ENCODE data around the gene SNX13.
"Not testable (repeated sequence)": the region's sequence is repeated elsewhere in the genome, so short reads cannot be mapped to it uniquely, and the experiment has no call there.

The SNX13 gene

DNA sequence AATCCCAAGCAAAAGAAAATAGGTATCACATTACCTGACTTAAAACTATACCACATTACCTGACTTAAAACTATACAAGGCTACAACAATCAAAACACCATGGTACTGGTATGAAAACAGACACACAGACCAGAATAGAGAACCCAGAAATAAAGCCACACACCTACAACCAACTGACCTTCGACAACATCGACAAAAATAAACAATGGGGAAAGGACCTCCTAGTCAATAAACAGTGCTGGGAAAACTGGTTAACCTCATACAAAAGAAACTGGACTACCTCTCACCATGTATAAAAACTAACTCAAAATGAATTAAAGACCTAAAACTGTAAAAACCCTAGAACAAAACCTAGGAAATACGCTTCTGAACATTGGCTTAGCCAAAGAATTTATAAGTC is 22.5 kb downstream of the SNX13 start:
- DNase-seq (ENCODE audit: low read depth), result no peak
- no peak overlapping the region for H3K4me3 ChIP-seq (ENCODE audit: low read depth, low read length)

DNA sequence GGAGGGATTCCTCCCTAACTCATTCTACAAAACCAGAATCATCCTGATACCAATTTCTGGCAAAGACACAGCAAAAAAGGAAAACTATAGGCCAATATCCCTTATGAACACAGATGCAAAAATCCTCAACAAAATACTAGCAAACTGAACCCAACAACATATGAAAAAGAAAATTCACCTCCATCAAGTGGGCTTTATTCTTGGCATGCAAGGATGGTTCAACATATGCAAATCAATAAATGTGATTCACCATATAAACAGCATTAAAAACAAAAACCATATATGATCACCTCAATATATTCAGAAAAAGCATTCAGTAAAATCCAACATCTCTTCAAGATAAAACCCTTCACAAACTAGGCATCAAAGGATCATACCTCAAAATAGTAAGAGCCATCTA is 23.5 kb downstream of the SNX13 start:
- H3K4me3 ChIP-seq (ENCODE audit: low read depth, low read length), result no peak overlapping the region
- no peak for DNase-seq (ENCODE audit: low read depth)

DNA sequence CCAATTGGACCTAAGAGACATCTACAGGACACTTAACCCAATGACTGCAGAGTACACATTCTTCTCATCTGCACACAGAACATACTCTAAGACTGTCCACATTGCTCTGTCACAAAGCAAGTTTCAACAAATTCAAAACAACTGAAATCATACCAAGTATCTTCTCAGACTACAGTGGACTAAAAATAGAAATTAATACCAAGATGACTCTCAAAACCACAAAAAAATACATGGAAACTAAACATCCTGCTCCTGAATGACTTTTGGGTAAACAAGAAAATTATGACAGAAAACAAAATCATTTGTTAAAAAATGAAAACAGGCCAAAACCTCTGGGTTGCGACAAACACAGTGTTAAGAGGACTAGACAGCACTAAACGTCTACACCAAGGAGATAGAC is 24.5 kb downstream of the SNX13 start:
- no peak for DNase-seq (ENCODE audit: low read depth)
- no peak overlapping the region for H3K4me3 ChIP-seq (ENCODE audit: low read depth, low read length)

DNA sequence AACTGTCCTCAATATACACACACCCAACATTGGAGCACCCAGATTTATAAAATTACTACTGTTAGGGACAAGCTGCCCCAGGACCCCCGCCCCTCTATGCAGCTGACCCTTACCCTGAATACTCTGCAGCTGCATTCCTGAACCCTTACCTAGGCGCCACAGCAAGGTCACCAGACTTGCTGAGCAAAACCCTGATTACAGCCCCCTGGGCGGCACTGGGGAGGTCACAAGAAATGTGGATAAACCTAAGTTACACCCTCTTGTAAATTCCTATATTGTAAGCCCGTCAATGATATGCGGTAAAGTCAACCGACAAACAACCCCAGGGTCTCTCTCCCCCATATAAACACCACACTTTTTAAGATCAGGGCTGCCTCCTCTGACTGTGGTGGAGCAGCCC is 25.1 kb downstream of the SNX13 start:
- no peak for DNase-seq (ENCODE audit: low read depth)
- no peak overlapping the region for H3K4me3 ChIP-seq (ENCODE audit: low read depth, low read length)

DNA sequence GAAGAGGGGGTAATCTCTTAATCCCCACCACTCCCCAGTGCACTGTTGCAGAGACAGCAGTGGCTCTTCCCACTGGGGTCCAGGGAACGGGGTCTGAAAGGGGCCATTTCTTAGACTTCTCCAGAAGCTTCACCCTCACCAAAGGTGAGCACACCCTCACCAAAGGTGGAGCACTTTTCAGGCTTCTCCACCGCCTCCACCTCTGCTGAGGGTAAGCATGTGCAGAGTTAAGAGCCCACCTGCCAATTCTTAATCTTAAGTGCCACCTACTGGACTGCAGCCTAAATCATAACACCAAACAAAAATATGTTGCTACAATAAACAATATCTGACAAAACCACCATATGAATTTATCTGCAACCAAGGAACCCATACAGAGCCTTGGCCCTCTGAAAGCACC is 27.0 kb downstream of the SNX13 start:
- H3K4me3 ChIP-seq (ENCODE audit: low read depth, low read length), result no peak overlapping the region
- DNase-seq (ENCODE audit: low read depth), result no peak

DNA sequence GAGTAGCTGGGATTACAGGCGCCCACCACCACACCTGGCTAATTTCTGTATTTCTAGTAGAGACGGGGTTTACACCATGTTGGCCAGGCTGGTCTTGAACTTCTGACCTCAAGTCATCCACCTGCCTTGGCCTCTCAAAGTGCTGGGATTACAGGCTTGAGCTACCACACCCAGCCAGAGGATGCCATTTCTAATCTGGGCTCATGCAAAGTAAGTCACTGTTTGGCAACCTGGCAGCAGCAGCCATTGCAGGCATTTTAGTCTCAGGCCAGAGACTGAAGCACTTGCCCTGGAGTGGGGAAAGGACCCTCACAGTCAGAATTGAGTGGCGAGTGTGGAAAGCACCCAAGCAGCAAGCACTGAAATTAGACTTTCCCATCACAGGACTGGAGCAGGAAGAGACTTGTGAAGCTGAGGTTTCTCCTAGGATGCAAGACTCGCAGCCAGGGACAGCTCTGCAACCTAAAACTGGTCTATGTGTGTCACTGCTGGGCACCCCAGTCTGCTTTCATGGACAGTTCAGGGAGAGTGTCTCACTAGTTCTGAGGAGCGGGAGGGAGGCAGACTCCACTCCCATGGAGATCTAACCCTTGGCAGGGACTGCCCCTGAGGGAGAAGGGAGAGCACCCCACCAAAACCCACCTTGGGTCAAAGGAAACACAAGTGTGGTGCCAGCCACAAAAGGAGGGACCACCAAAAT is 27.6 kb downstream of the SNX13 start:
- DNase-seq (ENCODE audit: low read depth), result no peak
- H3K4me3 ChIP-seq (ENCODE audit: low read depth, low read length), result no peak overlapping the region

DNA sequence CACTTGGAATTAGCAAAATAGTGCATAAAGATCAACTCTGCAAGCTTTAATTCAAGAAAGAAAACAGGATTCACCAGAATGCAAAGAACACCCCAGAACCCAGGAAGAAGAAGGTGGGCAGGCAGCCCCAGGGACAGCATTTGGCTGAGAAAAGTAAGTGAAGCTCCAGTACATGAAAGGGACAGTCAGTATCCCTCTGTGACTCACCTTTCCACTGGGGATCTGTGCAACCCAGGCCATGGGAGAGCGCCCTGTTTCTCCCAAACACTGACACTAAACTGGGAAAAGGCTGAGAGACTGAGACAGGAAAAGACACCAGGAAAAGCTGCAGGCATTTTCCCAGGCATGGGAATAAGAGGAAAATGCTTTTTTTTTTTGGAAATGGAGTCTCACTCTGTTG is 28.2 kb downstream of the SNX13 start:
- no peak for DNase-seq (ENCODE audit: low read depth)
- no peak overlapping the region for H3K4me3 ChIP-seq (ENCODE audit: low read depth, low read length)

DNA sequence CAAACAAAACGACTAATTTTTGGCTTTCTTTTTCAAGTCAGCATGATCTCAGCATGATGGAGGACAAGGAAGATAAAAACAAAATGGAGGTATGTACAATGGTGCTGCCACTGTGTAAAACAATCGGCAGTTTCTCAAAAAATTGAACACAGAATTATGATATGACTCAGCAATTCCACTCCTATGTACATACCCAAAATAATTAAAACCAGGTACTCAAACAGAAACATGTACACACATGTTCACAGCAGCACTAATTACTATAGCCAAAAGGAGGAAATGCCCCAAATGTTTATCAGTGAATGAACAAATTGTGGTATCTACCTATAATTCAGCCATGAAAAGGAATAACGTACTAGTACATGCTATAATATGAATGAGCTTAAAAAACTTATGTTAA is 29.9 kb downstream of the SNX13 start:
- no peak for DNase-seq (ENCODE audit: low read depth)
- no peak overlapping the region for H3K4me3 ChIP-seq (ENCODE audit: low read depth, low read length)

DNA sequence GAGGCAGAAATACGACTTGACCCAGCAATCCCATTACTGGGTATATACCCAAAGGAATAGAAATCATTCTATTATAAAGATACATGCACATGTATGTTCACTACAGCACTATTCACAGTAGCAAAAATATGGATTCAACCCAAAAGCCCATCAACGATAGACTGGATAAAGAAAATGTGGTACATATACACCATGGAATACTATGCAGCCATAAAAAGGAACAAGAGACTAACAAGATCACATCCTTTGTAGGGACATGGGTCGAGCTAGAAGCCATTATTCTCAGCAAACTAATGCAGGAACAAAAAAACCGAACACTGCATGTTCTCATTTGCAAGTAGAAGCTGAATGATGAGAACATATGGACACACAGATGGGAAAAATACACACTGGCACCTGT is 31.0 kb downstream of the SNX13 start:
- DNase-seq (ENCODE audit: low read depth), result not testable (repeated sequence)

DNA sequence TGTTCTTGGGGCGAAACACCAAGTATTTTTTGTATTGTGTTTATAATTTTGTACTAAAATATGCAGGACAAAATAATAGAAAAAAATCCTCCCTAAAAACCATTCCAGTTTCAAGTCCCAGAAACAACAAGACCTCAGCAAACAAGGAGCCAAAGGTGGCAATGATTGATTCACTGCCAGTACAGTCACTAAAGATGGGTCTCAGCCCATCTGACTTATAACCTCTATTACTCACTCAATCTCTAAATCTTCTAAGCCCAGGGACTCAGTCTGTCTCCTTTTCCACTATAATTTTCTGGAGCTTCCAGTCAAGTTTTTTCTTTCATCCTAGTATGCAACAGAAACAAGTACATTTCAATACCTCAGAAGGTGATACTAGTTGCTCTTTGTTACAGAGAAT is 33.3 kb downstream of the SNX13 start:
- no peak overlapping the region for H3K4me3 ChIP-seq (ENCODE audit: low read depth, low read length)
- DNase-seq (ENCODE audit: low read depth), result no peak

More for the DNA sequence above, 31.0 kb downstream of the SNX13 start:
- H3K4me3 ChIP-seq (ENCODE audit: low read depth, low read length), result not testable (repeated sequence)

DNA sequence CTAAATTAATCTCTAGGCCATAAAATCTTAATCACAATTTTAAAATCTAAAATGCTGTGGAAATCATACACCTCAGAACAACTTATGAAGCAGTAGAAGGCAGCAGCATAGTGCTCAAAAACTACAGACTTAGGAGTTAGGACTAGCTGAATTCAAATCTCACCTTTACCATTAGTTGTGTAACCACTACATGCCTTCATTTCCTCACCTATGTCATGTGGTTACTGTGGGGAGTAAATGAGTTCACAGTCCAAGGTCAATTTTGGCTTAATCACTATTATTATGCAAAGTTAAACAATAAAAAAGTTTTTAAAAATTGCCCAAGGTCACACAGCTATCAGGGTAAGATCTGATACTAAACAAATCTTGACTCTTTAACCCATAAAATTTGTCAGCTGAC is 37.0 kb downstream of the SNX13 start:
- DNase-seq (ENCODE audit: low read depth), result no peak
- H3K4me3 ChIP-seq (ENCODE audit: low read depth, low read length), result no peak overlapping the region

DNA sequence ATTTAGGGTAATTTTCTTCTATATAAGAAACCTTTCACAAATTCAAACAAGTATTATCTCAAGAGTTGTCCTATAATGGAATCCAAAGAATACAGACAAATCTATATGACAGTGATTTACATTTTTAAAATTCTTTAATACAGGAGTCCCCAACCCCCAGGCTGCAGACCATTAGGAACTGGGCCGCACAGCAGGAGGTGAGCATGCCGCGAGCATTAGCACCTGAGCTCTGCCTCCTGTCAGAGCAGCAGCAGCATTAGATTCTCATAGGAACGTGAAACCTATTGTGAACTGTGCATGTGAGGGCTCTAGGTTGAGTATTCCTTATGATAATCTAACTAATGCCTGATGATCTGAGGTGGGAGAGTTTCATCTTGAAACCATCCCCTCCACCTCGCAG is 37.7 kb downstream of the SNX13 start:
- no peak for DNase-seq (ENCODE audit: low read depth)

DNA sequence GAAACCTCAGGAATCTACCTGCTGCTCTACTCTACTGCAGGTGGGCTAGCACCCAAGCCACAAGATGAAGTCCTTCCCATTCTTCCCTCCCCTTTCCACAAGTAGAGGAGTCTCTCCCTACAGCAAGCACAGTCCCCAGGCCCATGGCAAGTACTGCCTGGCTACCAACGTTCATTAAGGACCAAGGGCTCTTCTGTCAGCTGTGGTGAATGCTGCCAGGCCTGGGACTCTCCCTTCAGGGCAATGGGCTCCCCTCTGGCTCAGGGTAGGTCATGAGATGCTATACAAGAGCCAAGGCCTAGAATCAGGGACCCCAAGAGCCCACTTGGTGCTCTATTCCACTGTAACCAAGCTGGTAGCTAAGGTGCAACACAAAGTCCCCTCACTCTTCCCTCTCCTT is 39.8 kb downstream of the SNX13 start:
- no peak for DNase-seq (ENCODE audit: low read depth)
- H3K4me3 ChIP-seq (ENCODE audit: low read depth, low read length), result no peak overlapping the region

More for the DNA sequence above, 37.7 kb downstream of the SNX13 start:
- no peak overlapping the region for H3K4me3 ChIP-seq (ENCODE audit: low read depth, low read length)

DNA sequence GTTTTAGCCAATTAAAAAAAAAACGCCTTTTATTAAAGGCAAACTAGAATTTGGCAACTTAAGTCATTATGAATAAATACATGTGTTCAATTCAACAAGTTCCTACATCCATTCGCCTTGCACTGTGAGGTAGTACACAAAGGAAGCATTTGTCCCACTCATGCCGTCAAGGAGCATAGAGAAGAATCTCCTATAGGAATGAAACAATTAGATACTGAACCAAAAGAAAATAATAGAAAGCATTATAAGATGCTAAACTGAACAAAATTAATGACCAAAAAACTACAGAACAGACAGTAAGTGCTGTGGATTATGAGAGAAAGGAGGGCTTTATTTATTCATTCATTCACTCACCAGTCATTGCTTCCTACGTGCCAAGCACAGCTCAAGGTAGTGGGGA is 42.2 kb downstream of the SNX13 start:
- DNase-seq (ENCODE audit: low read depth), result no peak

DNA sequence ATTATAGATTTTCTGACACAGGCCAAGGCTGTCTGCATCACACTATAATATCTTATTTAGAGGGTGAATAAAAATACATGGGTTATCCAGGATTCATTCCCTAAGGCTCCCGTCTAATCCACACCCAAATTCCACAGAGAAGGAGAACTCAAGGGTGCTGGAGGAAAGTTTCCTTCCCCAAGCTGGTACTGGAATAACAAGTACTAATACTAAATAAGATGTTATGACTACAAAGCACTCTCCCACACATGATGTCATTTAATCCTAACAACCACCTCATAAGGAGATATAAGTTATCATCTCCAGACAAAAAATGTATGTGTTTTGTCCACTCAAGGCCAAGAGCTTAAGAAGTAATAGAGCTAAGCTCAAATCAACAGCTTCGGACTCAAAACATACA is 53.0 kb downstream of the SNX13 start:
- H3K4me3 ChIP-seq (ENCODE audit: low read depth, low read length), result no peak overlapping the region
- DNase-seq (ENCODE audit: low read depth), result no peak

More for the DNA sequence above, 42.2 kb downstream of the SNX13 start:
- H3K4me3 ChIP-seq (ENCODE audit: low read depth, low read length), result no peak overlapping the region

DNA sequence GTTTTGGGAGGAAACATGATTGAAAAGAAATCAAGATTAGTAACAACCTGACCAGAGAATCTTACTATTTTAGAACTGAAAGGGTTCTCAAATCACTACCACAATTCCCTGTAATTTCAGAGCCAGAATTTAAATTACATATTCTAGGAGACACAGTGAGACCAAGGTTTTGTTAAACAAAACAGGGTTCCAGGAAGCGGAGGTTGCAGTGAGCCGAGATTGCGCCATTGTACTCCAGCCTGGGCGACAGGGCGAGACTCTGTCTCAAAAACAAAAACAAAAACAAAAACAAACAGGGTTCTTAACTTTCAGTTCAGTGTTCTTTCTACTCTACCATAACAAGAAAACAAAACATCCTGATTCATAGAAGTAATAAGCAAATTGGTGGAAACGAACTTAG is 57.6 kb downstream of the SNX13 start:
- no peak for DNase-seq (ENCODE audit: low read depth)

DNA sequence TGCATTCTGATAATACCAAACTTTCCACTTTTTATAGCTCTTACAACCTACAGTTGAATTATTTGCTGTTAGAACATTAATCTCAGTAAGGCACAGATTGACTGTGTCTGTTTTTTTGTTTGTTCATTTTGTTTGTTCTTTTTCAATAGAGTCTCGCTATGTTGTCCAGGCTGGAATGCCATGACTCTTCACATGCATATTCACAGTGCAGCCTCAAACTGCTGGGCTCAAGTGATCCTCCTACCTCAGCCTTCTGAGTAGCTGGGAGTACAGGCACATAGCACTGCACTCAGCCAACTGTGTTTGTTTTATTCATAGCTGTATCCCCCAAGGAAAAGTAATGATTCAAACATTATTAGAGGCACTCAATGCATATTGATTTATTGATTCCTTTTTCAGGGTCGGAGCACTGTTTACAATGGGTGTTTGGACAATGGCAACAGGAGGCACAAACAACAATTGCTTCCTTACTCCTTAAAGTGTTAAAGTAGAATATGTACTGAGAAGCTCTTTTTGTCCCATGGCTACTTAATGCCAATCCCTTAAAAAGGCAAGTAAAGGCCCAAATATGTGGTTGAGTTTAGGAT is 61.1 kb downstream of the SNX13 start:
- no peak for DNase-seq (ENCODE audit: low read depth)
- H3K4me3 ChIP-seq (ENCODE audit: low read depth, low read length), result no peak overlapping the region

More for the DNA sequence above, 57.6 kb downstream of the SNX13 start:
- no peak overlapping the region for H3K4me3 ChIP-seq (ENCODE audit: low read depth, low read length)

DNA sequence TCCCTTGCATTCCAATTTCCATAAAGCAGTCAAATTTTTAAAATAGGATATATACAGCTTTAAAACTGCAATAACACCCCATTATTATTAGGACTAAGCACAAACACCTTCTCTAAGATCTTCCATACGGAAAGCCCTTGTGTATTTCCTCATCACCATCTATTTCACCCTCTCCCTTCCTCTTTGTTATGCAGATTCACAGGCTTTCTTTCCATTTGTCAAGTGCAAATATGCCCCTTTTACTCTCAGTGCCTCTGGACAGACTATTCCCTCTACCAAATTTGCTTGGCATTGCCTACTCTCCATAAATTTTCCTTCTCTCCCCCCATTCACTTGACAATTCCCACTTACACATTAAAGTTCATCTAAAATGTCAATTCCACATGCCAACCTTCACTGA is 61.7 kb downstream of the SNX13 start:
- H3K4me3 ChIP-seq (ENCODE audit: low read depth, low read length), result no peak overlapping the region
- no peak for DNase-seq (ENCODE audit: low read depth)

DNA sequence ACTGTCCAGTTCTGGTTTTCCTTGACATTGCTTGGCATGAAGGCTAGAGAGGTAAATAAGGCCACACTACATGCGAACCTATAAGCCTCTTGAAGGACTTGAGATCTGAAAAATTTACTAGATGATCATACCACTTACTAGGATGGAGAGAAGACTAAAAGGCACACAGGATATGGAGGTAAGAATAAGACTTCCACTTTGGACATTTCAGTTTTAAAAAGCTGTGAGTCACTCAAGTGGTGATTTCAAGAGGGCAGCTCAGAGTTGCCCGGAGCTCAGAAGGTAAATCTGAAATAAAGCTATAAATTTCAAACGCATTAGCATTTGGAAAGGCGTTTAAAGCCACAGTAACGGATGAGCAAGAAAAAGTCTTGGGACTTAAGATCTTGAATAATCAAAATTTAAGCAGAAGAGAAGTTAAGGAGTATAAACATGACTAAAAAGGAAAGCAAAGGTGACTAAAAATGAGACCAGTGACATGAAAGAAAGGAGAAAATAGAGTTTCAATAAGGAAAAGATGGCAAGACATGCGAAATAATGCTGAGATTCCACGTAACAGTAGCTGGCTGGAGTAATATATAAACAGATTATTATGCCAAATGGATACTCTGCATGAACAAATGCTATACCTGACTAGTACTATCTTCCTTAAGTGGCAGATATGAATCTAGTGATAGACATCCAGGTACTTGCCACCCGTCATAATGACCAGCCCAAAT is 68.3 kb downstream of the SNX13 start:
- DNase-seq (ENCODE audit: low read depth), result no peak
- H3K4me3 ChIP-seq (ENCODE audit: low read depth, low read length), result no peak overlapping the region

DNA sequence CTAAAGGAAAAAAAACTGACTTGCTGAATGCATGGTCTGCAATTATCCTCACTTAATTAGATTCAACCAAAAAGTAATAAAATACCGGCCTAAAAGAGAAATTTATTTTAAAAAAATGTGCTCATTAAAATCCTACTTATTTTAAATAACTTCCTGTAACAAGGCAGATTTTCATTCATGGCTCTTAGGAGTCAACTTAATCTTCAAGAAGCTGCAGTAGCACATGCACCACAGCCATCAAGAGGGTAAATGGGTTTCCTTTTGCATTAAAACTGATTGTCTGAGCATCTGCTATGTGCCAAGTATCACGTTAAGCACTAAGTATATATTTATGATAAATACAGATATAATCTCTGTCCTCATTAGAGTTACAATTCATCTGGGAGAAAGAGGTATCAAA is 69.9 kb downstream of the SNX13 start:
- DNase-seq (ENCODE audit: low read depth), result no peak
- H3K4me3 ChIP-seq (ENCODE audit: low read depth, low read length), result no peak overlapping the region

DNA sequence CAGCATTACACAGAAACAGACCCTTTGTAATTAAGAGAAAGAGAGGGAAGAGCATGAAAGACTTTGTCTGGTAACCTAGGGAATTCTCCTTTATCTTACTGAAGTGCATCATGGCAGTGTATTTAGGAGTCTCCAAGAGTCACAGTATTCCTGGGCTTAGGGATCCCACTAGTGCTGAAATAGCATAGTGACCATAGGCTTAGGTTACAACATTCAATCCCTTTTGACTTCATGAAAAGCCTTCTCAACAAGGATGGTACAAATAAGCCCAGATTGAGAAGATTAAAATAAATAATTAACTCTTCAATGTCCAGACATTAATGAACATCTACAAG is 76.5 kb downstream of the SNX13 start:
- no peak for DNase-seq (ENCODE audit: low read depth)
- no peak overlapping the region for H3K4me3 ChIP-seq (ENCODE audit: low read depth, low read length)

All from skeletal muscle cell (primary cell).